Stomach (tissue), 9 donors: Measurements from ENCODE around the gene GABRR2. TPM values are rescaled to one million over a fixed set of nuclear protein-coding genes. Genes with fewer than 3 reads are reported as not detected.
"Not testable (repeated sequence)": the region's sequence is repeated elsewhere in the genome, so short reads cannot be mapped to it uniquely, and the experiment has no call there.

Experiments
- DNase-seq, 2 donors: peaks; one replicate each; pipeline versions ENCODE4 v3.0.0 to v3.0.0-alpha.2; 2013 to 2019
- H3K27ac ChIP-seq, 5 donors: fragments of 200-600 bp in 4 of 5; sonication (generic) in 4 of 5; one replicate each; pipeline ENCODE4 v1.5.1; 2013 to 2019; ENCODE audit warnings: mild to moderate bottlenecking in 1 of 5, moderate library complexity in 1 of 5
- H3K27me3 ChIP-seq, 3 donors: fragments of 200-600 bp; sonication (generic); one replicate each; pipeline ENCODE4 v1.5.1; 2017 to 2019; ENCODE audit warnings: mixed run types in 1 of 3
- H3K36me3 ChIP-seq, 4 donors: fragments of 200-600 bp; sonication (generic); 1 replicate in 3 of 4; 2 replicates in 1 of 4; pipeline ENCODE4 v1.5.1; 2016 to 2019
- H3K4me1 ChIP-seq, 4 donors: fragments of 200-600 bp; sonication (generic); one replicate each; pipeline ENCODE4 v1.5.1; 2016 to 2019
- H3K4me3 ChIP-seq, 4 donors: fragments of 200-600 bp; sonication (generic) in 3 of 4; one replicate each; pipeline ENCODE4 v1.5.1; 2016 to 2019; ENCODE audit warnings: mild to moderate bottlenecking in 1 of 4
- H3K9me3 ChIP-seq, 4 donors: fragments of 200-600 bp; sonication (generic); one replicate each; pipeline ENCODE4 v1.5.1; 2016 to 2019
- EP300 ChIP-seq: sonication (generic); formaldehyde crosslinking; IDR thresholded peaks from one replicate; pipeline ENCODE4 v1.6.1; 2017; ENCODE audit warnings: antibody characterized with exemption
- POLR2A ChIP-seq, 4 donors: fragments of 450-650 bp; IDR thresholded peaks; one replicate each; pipeline ENCODE4 v1.6.1; 2016; ENCODE audit warnings: antibody characterized with exemption in 4 of 4, control low read depth in 2 of 4, mild to moderate bottlenecking in 1 of 4, moderate library complexity in 1 of 4
- POLR2AphosphoS5 ChIP-seq, 3 donors: sonication (generic); formaldehyde crosslinking; IDR thresholded peaks; one replicate each; pipeline ENCODE4 v1.6.1; 2016; ENCODE audit warnings: antibody characterized with exemption in 3 of 3
- WGBS, 5 donors: extraction: QIAGEN DNeasy Blood & Tissue Kit in 3 of 5; methylation state at CpG; one replicate each; pipeline versions ENCODE4 v1.1.5 to v1.1.7; 2013 to 2018; 5-methylcytosine and 5-hydroxymethylcytosine counted together
- intact Hi-C: fragments of 100-400 bp; cut with DNase I; formaldehyde crosslinking; loops from one replicate; pipeline ENCODE4 v1.15.1; 2023; ENCODE audit warnings: low total_unique reads
- polyA plus RNA-seq, 3 donors: library from polyadenylated mRNA; stranded (reverse); fragments of 200-250 nt; gene quantifications; one replicate each; pipeline ENCODE4 v1.2.3, GENCODE V29; 2013
- total RNA-seq, 5 donors: library from RNA; depleted of rRNA; stranded (reverse); fragments of >200 nt; gene quantifications; one replicate each; pipeline versions ENCODE4 v1.1.0 to v1.2.3, GENCODE V29; 2014 to 2016
- TF ChIP-seq, protein P1 (sequence below), 7 experiments: fragments of 450-650 bp in 4 of 7; fragments of 200-600 bp in 3 of 7; sonication (generic) in 3 of 7; IDR thresholded peaks; one replicate each; pipeline ENCODE4 v1.5.1; 2016 to 2019; ENCODE audit warnings: antibody characterized with exemption in 7 of 7, control low read depth in 2 of 7, mild to moderate bottlenecking in 1 of 7
- donor health status: healthy with polysubstance abuse.
- donor health status: Bipolar disorder and iron deficiency.
- donor health status: healthy.

GABRR2 gene
- total and polyA plus RNA-seq, 8 donors = 0.15 to 7.6 (median 0.73) TPM; not detected in 5

DNA sequence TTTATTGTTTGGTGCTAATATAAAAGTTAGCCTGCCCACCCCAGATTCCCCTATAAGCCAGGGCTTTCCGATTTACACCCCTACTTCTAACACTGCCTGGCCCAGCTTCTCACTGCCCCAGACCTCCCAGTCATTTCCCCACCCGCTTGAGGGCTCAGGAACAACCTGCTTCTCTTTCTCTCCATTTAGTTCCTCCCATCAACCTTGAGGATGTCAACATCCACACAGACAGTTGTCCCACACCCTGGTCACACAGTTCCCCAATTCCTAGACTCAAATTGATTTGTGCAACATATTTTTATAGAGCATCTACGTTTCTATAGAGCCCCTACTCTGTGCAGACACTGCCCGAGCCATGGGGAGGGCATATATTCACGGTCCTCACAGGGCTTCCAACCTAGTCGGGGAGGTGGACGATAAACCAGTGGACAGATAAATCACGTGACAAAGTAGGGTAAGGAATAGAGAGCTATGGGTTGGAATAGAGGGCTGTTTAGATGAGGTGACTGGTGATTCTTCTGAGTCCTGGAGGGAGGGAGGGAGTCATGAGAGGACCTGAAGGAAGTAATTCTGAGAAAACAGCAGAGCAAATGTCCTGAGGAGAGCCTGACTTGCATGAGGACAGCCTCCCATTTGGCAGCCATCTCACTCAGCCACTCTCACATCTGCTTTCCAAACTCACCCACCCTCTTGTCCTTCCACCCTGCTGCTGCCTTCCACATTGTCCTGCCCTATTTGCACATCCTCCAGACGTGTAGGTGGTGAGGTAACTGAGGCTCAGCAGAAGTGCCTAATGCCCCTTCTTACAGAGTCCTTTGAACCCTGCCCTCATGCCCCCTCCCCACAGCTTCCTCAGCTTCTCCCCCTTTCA is 6.3 kb downstream of the GABRR2 start:
- Histone ChIP-seq H3K27ac (no peak overlapping the region), H3K27me3 (no peaks in the 10 kb centered on the region), H3K36me3 (no peaks in the 10 kb centered on the region), H3K4me1 (peaks cover 16 to 32% (median 21%) of the 10 kb centered on the region in 4 donors), H3K4me3 (no peak overlapping the region), H3K9me3 (no peaks in the 10 kb centered on the region)
- no peak for DNase-seq
- TF ChIP-seq EP300 = no peak
- TF ChIP-seq POLR2A (IDR thresholded peaks at IDR 0.05) = no peak
- TF ChIP-seq, protein P1, sequence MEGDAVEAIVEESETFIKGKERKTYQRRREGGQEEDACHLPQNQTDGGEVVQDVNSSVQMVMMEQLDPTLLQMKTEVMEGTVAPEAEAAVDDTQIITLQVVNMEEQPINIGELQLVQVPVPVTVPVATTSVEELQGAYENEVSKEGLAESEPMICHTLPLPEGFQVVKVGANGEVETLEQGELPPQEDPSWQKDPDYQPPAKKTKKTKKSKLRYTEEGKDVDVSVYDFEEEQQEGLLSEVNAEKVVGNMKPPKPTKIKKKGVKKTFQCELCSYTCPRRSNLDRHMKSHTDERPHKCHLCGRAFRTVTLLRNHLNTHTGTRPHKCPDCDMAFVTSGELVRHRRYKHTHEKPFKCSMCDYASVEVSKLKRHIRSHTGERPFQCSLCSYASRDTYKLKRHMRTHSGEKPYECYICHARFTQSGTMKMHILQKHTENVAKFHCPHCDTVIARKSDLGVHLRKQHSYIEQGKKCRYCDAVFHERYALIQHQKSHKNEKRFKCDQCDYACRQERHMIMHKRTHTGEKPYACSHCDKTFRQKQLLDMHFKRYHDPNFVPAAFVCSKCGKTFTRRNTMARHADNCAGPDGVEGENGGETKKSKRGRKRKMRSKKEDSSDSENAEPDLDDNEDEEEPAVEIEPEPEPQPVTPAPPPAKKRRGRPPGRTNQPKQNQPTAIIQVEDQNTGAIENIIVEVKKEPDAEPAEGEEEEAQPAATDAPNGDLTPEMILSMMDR (IDR thresholded peaks at IDR 0.05) = no peak
- no peak for TF ChIP-seq POLR2AphosphoS5 (IDR thresholded peaks at IDR 0.05)
- 80 to 87% (median 82%) methylated on average over 8 to 9 of the region's 9 CpGs for WGBS, 5 donors
- intact Hi-C loops = no loop called here

DNA sequence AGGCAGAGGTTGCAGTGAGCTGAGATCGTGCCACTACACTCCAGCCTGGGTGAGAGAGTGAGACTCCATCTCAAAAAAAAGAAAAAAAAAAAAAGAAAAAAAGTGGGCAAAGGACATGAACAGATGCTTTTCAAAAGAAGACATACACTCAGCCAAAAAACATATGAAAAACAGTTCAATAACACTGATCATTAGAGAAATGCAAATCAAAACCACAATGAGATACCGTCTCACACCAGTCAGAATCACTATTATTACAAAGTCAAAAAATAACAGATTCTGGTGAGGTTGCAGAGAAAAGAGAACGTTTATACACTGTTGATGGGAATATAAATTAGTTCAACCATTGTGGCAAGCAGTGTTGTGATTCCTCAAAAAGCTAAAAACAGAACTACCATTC is 10.6 kb downstream of the GABRR2 start:
- H3K36me3 ChIP-seq, H3K27ac ChIP-seq, intact Hi-C loops, H3K4me3 ChIP-seq, H3K27me3 ChIP-seq, DNase-seq, H3K9me3 ChIP-seq, H3K4me1 ChIP-seq: not testable (repeated sequence)
- 85 to 94% (median 88%) methylated on average over 3 of the region's 3 CpGs for WGBS, 5 donors

DNA sequence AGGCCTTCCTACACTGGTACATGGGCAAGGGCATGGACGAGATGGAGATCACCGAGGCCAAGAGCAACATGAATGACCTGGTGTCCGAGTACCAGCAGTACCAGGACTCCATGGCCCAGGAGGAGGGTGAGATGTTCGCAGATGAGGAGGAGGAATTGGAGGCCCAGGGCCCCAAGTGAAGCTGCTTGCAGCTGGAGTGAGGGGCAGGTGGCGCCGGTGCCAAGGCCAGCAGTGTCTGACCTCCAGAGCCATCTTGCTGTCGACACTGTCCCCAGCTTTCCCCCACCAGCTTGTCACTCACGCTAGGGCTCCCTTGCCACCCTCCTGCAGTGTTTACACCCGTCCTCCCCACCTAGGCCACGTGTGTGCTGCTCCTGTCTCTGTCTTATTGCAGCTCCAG is 12.2 kb downstream of the GABRR2 start:
- no peak for TF ChIP-seq POLR2AphosphoS5 (IDR thresholded peaks at IDR 0.05)
- TF ChIP-seq POLR2A (IDR thresholded peaks at IDR 0.05) = no peak
- TF ChIP-seq, protein P1 (IDR thresholded peaks at IDR 0.05) = no peak
- no peak for TF ChIP-seq EP300
- DNase-seq = no peak
- no peaks in the 10 kb centered on the region for H3K9me3 ChIP-seq
- WGBS, 5 donors = 87 to 92% (median 90%) methylated on average over 10 of the region's 10 CpGs
- no peak overlapping the region for H3K4me3 ChIP-seq
- peaks cover 3 to 14% (median 10%) of the 10 kb centered on the region in 4 donors for H3K4me1 ChIP-seq
- intact Hi-C loops = no loop called here
- H3K36me3 ChIP-seq = no peaks in the 10 kb centered on the region
- H3K27ac ChIP-seq = no peak overlapping the region
- no peaks in the 10 kb centered on the region for H3K27me3 ChIP-seq

DNA sequence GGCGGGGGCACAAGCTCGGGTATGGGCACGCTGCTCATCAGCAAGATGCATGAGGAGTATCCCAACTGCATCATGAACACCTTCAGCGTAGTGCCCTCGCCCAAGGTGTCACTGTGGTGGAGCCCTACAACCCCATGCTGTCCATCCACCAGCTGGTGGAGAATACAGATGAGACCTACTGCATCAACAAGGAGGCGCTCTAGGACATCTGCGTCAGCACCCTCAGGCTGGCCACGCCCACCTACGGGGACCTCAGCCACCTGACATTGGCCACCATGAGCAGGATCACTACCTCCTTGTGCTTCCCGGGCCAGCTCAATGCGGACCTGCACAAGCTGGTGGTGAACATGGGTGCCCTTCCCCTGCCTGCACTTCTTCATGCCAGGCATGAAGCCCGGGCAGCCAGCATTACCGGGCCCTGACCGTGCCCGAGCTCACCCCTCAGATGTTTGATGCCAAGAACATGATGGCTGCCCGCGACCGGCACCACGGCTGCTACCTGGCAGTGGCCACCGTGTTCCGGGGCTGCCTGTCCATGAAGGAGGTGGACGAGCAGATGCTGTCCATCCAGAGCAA is 12.8 kb downstream of the GABRR2 start:
- intact Hi-C loops = no loop called here
- Histone ChIP-seq H3K4me1 (peaks cover 9 to 19% (median 14%) of the 10 kb centered on the region in 4 donors), H3K36me3 (no peaks in the 10 kb centered on the region), H3K27ac (no peak overlapping the region), H3K27me3 (no peaks in the 10 kb centered on the region), H3K4me3 (no peak overlapping the region), H3K9me3 (no peaks in the 10 kb centered on the region)
- DNase-seq = no peak
- TF ChIP-seq EP300 (no peak), POLR2A (IDR thresholded peaks at IDR 0.05) (no peak), POLR2AphosphoS5 (IDR thresholded peaks at IDR 0.05) (no peak)
- TF ChIP-seq, protein P1 (IDR thresholded peaks at IDR 0.05) = no peak
- 88 to 97% (median 92%) methylated on average over 6 to 22 of the region's 22 CpGs for WGBS, 5 donors
